ENCODE data around the gene ELMOD2.

ELMOD2 gene

DNA sequence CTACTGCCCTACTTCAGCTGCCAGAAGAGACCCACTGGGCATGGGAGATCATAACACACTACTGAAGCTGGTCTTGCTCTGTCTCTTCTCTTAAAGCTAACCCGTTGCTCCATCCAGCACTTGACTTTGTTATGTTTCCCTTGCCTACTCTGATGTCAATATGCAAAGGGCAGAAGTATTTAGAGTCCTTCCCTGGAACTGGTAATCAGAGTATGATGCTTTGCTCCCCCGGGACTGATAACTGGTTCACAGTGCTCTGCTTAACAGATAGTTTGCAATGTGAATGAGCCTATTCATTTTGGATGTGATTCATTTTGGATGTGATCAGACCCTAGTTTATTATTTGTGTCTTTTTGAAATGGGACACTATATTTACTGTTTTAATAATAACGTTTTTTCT, 57.1 kb downstream of the ELMOD2 start:
- H3K4ac ChIP-seq (ENCODE audit: low read length): no peak overlapping the region
- H3K23ac ChIP-seq (ENCODE audit: low read depth, low read length, poor library complexity): no peak overlapping the region
- H2BK120ac ChIP-seq (ENCODE audit: low read depth, low read length): no peak overlapping the region
- H2AK5ac ChIP-seq (ENCODE audit: low read depth, low read length): no peak overlapping the region
- no peak overlapping the region for H2BK12ac ChIP-seq (ENCODE audit: low read length)
- H3K9me3 ChIP-seq (replicated peaks in 1 of 2; ENCODE audit: control insufficient read depth in 2 of 2, insufficient read depth in 1 of 2, low read depth in 1 of 2, low read length in 2 of 2): no peaks in the 10 kb centered on the region
- H3K14ac ChIP-seq (ENCODE audit: low read length): no peak overlapping the region
- H3K18ac ChIP-seq (ENCODE audit: low read length): peak overlapping the region; percentile 86
- H2BK15ac ChIP-seq (ENCODE audit: low read length): no peak overlapping the region
- no peaks in the 10 kb centered on the region for H3K36me3 ChIP-seq (replicated peaks in 1 of 2; ENCODE audit: control insufficient read depth in 2 of 2, insufficient read depth in 2 of 2, low read length in 2 of 2)
- H3K79me1 ChIP-seq (ENCODE audit: low read depth, low read length): no peaks in the 10 kb centered on the region
- H3K27ac ChIP-seq (replicated peaks; ENCODE audit: low read length): no peak overlapping the region
- DNase-seq (ENCODE audit: low spot score): no peak
- H3K27me3 ChIP-seq (ENCODE audit: control insufficient read depth in 3 of 3, insufficient read depth in 3 of 3, low read depth in 1 of 3, low read length in 3 of 3): no peaks in the 10 kb centered on the region
- WGBS, 2 donors (ENCODE audit: extremely low coverage in 2 of 2, insufficient read length in 2 of 2, insufficient replicate concordance in 1 of 2): no CpG with 5 or more reads among the region's 3 CpGs
- H3K9ac ChIP-seq (ENCODE audit: low read depth, low read length, poor library complexity): no peak overlapping the region
- H4K91ac ChIP-seq (ENCODE audit: low read depth, low read length, poor library complexity): no peak overlapping the region
- no peak overlapping the region for H2BK5ac ChIP-seq (ENCODE audit: low read length)
- H4K8ac ChIP-seq (ENCODE audit: low read depth, low read length): no peak overlapping the region
- H2AFZ ChIP-seq (ENCODE audit: low read length): peak overlapping the region; percentile 43
- H3K4me2 ChIP-seq (ENCODE audit: insufficient read depth, low read length, poor library complexity, severe bottlenecking): no peak overlapping the region
- peaks cover 0 to 20% of the 10 kb centered on the region in 2 donors for H3K4me1 ChIP-seq (ENCODE audit: control insufficient read depth in 2 of 2, insufficient read depth in 1 of 2, low read depth in 1 of 2, low read length in 2 of 2)
- H3K4me3 ChIP-seq (ENCODE audit: low read length in 2 of 2): no peak overlapping the region

DNA sequence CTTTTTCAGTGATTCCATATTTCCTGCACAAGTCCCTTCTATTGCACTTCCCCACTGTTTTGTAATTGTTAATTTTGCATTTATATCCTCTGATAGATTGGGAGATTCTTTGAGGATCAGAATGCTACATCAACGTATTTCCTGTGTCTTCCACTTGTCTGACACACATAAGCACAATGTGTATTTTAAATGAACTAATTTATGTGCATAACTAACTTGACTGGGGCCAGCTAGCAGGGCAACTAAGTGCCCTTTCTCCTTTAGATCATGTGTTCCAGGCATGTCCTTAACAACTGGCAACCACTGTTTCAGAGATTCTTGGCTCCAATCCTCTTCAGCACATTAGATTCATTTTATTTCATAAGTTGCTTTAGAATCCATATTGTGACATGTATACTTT, 60.5 kb downstream of the ELMOD2 start:
- H3K9ac ChIP-seq (ENCODE audit: low read depth, low read length, poor library complexity): no peak overlapping the region
- no peak overlapping the region for H4K8ac ChIP-seq (ENCODE audit: low read depth, low read length)
- DNase-seq (ENCODE audit: low spot score): no peak
- H3K27ac ChIP-seq (replicated peaks; ENCODE audit: low read length): no peak overlapping the region
- no peaks in the 10 kb centered on the region for H3K36me3 ChIP-seq (replicated peaks in 1 of 2; ENCODE audit: control insufficient read depth in 2 of 2, insufficient read depth in 2 of 2, low read length in 2 of 2)
- WGBS, 2 donors (ENCODE audit: extremely low coverage in 2 of 2, insufficient read length in 2 of 2, insufficient replicate concordance in 1 of 2): no CpG with 5 or more reads among the region's 1 CpG
- no peak overlapping the region for H3K4me3 ChIP-seq (ENCODE audit: low read length in 2 of 2)
- H3K14ac ChIP-seq (ENCODE audit: low read length): no peak overlapping the region
- H2BK5ac ChIP-seq (ENCODE audit: low read length): no peak overlapping the region
- no peaks in the 10 kb centered on the region for H3K9me3 ChIP-seq (replicated peaks in 1 of 2; ENCODE audit: control insufficient read depth in 2 of 2, insufficient read depth in 1 of 2, low read depth in 1 of 2, low read length in 2 of 2)
- no peaks in the 10 kb centered on the region for H3K27me3 ChIP-seq (ENCODE audit: control insufficient read depth in 3 of 3, insufficient read depth in 3 of 3, low read depth in 1 of 3, low read length in 3 of 3)
- no peak overlapping the region for H3K23ac ChIP-seq (ENCODE audit: low read depth, low read length, poor library complexity)
- H3K79me1 ChIP-seq (ENCODE audit: low read depth, low read length): no peaks in the 10 kb centered on the region
- peaks cover 0 to 20% of the 10 kb centered on the region in 2 donors for H3K4me1 ChIP-seq (ENCODE audit: control insufficient read depth in 2 of 2, insufficient read depth in 1 of 2, low read depth in 1 of 2, low read length in 2 of 2)
- H2BK12ac ChIP-seq (ENCODE audit: low read length): no peak overlapping the region
- no peak overlapping the region for H2BK120ac ChIP-seq (ENCODE audit: low read depth, low read length)
- H4K91ac ChIP-seq (ENCODE audit: low read depth, low read length, poor library complexity): no peak overlapping the region
- H2AK5ac ChIP-seq (ENCODE audit: low read depth, low read length): no peak overlapping the region
- H3K4me2 ChIP-seq (ENCODE audit: insufficient read depth, low read length, poor library complexity, severe bottlenecking): no peak overlapping the region
- H3K18ac ChIP-seq (ENCODE audit: low read length): no peak overlapping the region
- no peak overlapping the region for H3K4ac ChIP-seq (ENCODE audit: low read length)
- H2BK15ac ChIP-seq (ENCODE audit: low read length): no peak overlapping the region
- peak overlapping the region; percentile 70 for H2AFZ ChIP-seq (ENCODE audit: low read length)

DNA sequence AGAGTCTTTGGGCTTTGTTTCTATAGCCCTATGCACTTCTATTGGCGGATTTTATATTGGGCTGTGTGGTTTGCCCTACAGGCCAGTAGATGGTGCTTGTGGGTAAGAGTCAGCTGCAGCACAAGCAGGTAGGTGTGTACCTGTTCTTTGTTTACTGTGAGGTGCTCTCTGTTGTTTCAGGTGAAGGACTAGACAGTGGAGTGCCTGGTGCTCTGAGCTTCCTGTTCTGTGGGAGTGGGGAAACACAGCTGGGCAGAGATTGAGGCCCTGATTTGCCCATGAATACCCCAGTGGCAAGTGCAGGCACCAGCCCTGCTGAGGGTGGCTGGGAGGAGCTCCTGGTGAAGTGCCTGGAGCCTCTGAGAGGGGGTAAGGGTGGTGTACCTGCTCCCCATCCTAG, 71.1 kb downstream of the ELMOD2 start:
- Histone ChIP-seq H3K27me3 (ENCODE audit: control insufficient read depth in 3 of 3, insufficient read depth in 3 of 3, low read depth in 1 of 3, low read length in 3 of 3) (no peaks in the 10 kb centered on the region), H3K4ac (ENCODE audit: low read length) (no peak overlapping the region), H3K4me3 (ENCODE audit: low read length in 2 of 2) (no peak overlapping the region), H3K36me3 (replicated peaks in 1 of 2; ENCODE audit: control insufficient read depth in 2 of 2, insufficient read depth in 2 of 2, low read length in 2 of 2) (no peaks in the 10 kb centered on the region), H2BK5ac (ENCODE audit: low read length) (no peak overlapping the region), H3K9ac (ENCODE audit: low read depth, low read length, poor library complexity) (no peak overlapping the region), H3K18ac (ENCODE audit: low read length) (no peak overlapping the region), H3K4me2 (ENCODE audit: insufficient read depth, low read length, poor library complexity, severe bottlenecking) (no peak overlapping the region), H2AFZ (ENCODE audit: low read length) (no peak overlapping the region), H3K79me1 (ENCODE audit: low read depth, low read length) (no peaks in the 10 kb centered on the region), H2BK120ac (ENCODE audit: low read depth, low read length) (no peak overlapping the region), H3K27ac (replicated peaks; ENCODE audit: low read length) (no peak overlapping the region), H3K9me3 (replicated peaks in 1 of 2; ENCODE audit: control insufficient read depth in 2 of 2, insufficient read depth in 1 of 2, low read depth in 1 of 2, low read length in 2 of 2) (peaks cover 0 to 3% of the 10 kb centered on the region in 2 donors), H2BK12ac (ENCODE audit: low read length) (no peak overlapping the region), H2AK5ac (ENCODE audit: low read depth, low read length) (no peak overlapping the region), H4K8ac (ENCODE audit: low read depth, low read length) (no peak overlapping the region), H3K14ac (ENCODE audit: low read length) (no peak overlapping the region), H2BK15ac (ENCODE audit: low read length) (no peak overlapping the region), H3K23ac (ENCODE audit: low read depth, low read length, poor library complexity) (no peak overlapping the region), H4K91ac (ENCODE audit: low read depth, low read length, poor library complexity) (no peak overlapping the region), H3K4me1 (ENCODE audit: control insufficient read depth in 2 of 2, insufficient read depth in 1 of 2, low read depth in 1 of 2, low read length in 2 of 2) (no peaks in the 10 kb centered on the region)
- DNase-seq (ENCODE audit: low spot score): no peak
- no CpG with 5 or more reads among the region's 1 CpG for WGBS, 2 donors (ENCODE audit: extremely low coverage in 2 of 2, insufficient read length in 2 of 2, insufficient replicate concordance in 1 of 2)

DNA sequence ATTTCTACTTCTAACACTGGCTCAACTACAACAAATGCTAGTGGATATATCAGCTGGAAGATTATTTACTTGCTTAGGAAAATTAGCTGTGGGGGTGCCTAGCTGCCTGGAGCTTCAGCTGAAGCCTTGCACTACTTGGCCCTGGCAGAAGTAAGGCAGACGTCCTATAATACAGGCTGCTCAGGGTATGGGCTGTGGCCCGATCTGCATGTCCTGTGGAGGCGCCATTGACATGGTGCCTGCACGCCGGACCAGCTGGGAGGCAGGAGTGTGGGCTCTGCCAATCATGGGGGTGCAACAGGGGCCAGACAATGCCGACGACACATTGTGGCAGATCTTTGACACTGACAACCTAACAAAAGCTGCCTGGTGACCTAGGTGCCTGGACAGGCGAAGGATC, 76.4 kb downstream of the ELMOD2 start:
- Histone ChIP-seq H3K18ac (ENCODE audit: low read length) (peak overlapping the region; percentile 6), H2BK12ac (ENCODE audit: low read length) (no peak overlapping the region), H3K4me1 (ENCODE audit: control insufficient read depth in 2 of 2, insufficient read depth in 1 of 2, low read depth in 1 of 2, low read length in 2 of 2) (peaks cover 13 to 14% of the 10 kb centered on the region in 2 donors), H3K4ac (ENCODE audit: low read length) (no peak overlapping the region), H2BK120ac (ENCODE audit: low read depth, low read length) (no peak overlapping the region), H3K23ac (ENCODE audit: low read depth, low read length, poor library complexity) (no peak overlapping the region), H3K9me3 (replicated peaks in 1 of 2; ENCODE audit: control insufficient read depth in 2 of 2, insufficient read depth in 1 of 2, low read depth in 1 of 2, low read length in 2 of 2) (peaks cover 0 to 13% of the 10 kb centered on the region in 2 donors), H2BK15ac (ENCODE audit: low read length) (no peak overlapping the region), H3K14ac (ENCODE audit: low read length) (no peak overlapping the region), H3K4me2 (ENCODE audit: insufficient read depth, low read length, poor library complexity, severe bottlenecking) (no peak overlapping the region), H3K27ac (replicated peaks; ENCODE audit: low read length) (no peak overlapping the region), H4K91ac (ENCODE audit: low read depth, low read length, poor library complexity) (no peak overlapping the region), H3K79me1 (ENCODE audit: low read depth, low read length) (no peaks in the 10 kb centered on the region), H2AFZ (ENCODE audit: low read length) (peak overlapping the region; percentile 31), H2AK5ac (ENCODE audit: low read depth, low read length) (no peak overlapping the region), H3K9ac (ENCODE audit: low read depth, low read length, poor library complexity) (no peak overlapping the region), H2BK5ac (ENCODE audit: low read length) (no peak overlapping the region), H3K36me3 (replicated peaks in 1 of 2; ENCODE audit: control insufficient read depth in 2 of 2, insufficient read depth in 2 of 2, low read length in 2 of 2) (no peaks in the 10 kb centered on the region), H3K27me3 (ENCODE audit: control insufficient read depth in 3 of 3, insufficient read depth in 3 of 3, low read depth in 1 of 3, low read length in 3 of 3) (no peaks in the 10 kb centered on the region), H3K4me3 (ENCODE audit: low read length in 2 of 2) (peak overlapping the region in 1 of 2 donors; percentile 49), H4K8ac (ENCODE audit: low read depth, low read length) (no peak overlapping the region)
- WGBS, 2 donors (ENCODE audit: extremely low coverage in 2 of 2, insufficient read length in 2 of 2, insufficient replicate concordance in 1 of 2): no CpG with 5 or more reads among the region's 8 CpGs
- no peak for DNase-seq (ENCODE audit: low spot score)
